Esophagus squamous epithelium (tissue), 4 donors: ENCODE results near the gene PPP1R37.
A peak's percentile ranks its signal among the peaks of the same experiment; 100 is the strongest.

Source experiments
- CTCF ChIP-seq, 6 experiments: fragments of 450-650 bp in 4 of 6; fragments of 200-600 bp in 2 of 6; sonication (generic) in 2 of 6; IDR thresholded peaks; one replicate each; pipeline ENCODE4 v1.5.1; 2016 to 2019; ENCODE audit warnings: antibody characterized with exemption in 6 of 6, mild to moderate bottlenecking in 4 of 6, moderate library complexity in 4 of 6
- POLR2A ChIP-seq, 4 donors: fragments of 450-650 bp; IDR thresholded peaks; one replicate each; pipeline ENCODE4 v1.6.1; 2017; ENCODE audit warnings: antibody characterized with exemption in 4 of 4, mild to moderate bottlenecking in 4 of 4, moderate library complexity in 3 of 4

GRCh38 chr19:45161738-45162607, 69.0 kb downstream of the PPP1R37 start:
- peak in 3 of 6 experiments; percentile 12 to 34 (median 21) for TF ChIP-seq CTCF (IDR thresholded peaks at IDR 0.05)
- no peak for TF ChIP-seq POLR2A (IDR thresholded peaks at IDR 0.05)
